ENCODE results near the gene CEP250. TPM values are rescaled to one million over a fixed set of nuclear protein-coding genes. Genes with fewer than 3 reads are reported as not detected.

CEP250 gene
- total RNA-seq, 2 donors from 2014 or later = 29.8 to 46.5 TPM

GRCh38 chr20:35408270-35408669 lies 47.1 kb upstream of the CEP250 start:
- peaks cover 51% of the 10 kb centered on the region for H3K36me3 Mint-ChIP-seq (ENCODE audit: low read depth)

GRCh38 chr20:35409542-35409941 lies 45.9 kb upstream of the CEP250 start:
- Histone ChIP-seq H3K27ac (ENCODE audit: low read depth, low read length) (no peak overlapping the region), H3K27me3 (ENCODE audit: control insufficient read depth, insufficient read depth, low read length, poor library complexity, severe bottlenecking) (no peaks in the 10 kb centered on the region), H3K4me1 (ENCODE audit: control insufficient read depth, insufficient read depth, low read length) (no peaks in the 10 kb centered on the region), H3K4me3 (ENCODE audit: low read length) (no peak overlapping the region), H3K9me3 (ENCODE audit: control insufficient read depth, low read length) (peaks cover 25% of the 10 kb centered on the region), H3K36me3 (ENCODE audit: control insufficient read depth, insufficient read depth, low read length) (peaks cover 44% of the 10 kb centered on the region), H3K9ac (ENCODE audit: extremely low read depth, low read length, poor library complexity, severe bottlenecking) (no peak overlapping the region)
- no peak for TF ChIP-seq CTCF (conservative IDR thresholded peaks at IDR 0.05)
- Mint-ChIP-seq H3K36me3 (ENCODE audit: low read depth) (peaks cover 45% of the 10 kb centered on the region), H3K4me1 (peaks cover 8% of the 10 kb centered on the region), H3K4me3 (no peak overlapping the region), H3K27ac (no peak overlapping the region), H3K27me3 (ENCODE audit: insufficient read depth) (peaks cover 3% of the 10 kb centered on the region), H3K9me3 (peaks cover 17% of the 10 kb centered on the region)
- DNase-seq = no peak
- WGBS, 2 experiments (ENCODE audit: insufficient coverage in 1 of 2, insufficient read length in 1 of 2) = 79 to 90% methylated on average over 2 to 3 of the region's 3 CpGs

More at GRCh38 chr20:35408270-35408669, 47.1 kb upstream of the CEP250 start:
- Mint-ChIP-seq H3K27me3 (ENCODE audit: insufficient read depth) (no peaks in the 10 kb centered on the region), H3K9me3 (peaks cover 23% of the 10 kb centered on the region), H3K4me1 (peaks cover 8% of the 10 kb centered on the region), H3K27ac (no peak overlapping the region), H3K4me3 (no peak overlapping the region)
- Histone ChIP-seq H3K9ac (ENCODE audit: extremely low read depth, low read length, poor library complexity, severe bottlenecking) (no peak overlapping the region), H3K4me3 (ENCODE audit: low read length) (no peak overlapping the region), H3K36me3 (ENCODE audit: control insufficient read depth, insufficient read depth, low read length) (peaks cover 46% of the 10 kb centered on the region), H3K27ac (ENCODE audit: low read depth, low read length) (no peak overlapping the region), H3K27me3 (ENCODE audit: control insufficient read depth, insufficient read depth, low read length, poor library complexity, severe bottlenecking) (no peaks in the 10 kb centered on the region), H3K4me1 (ENCODE audit: control insufficient read depth, insufficient read depth, low read length) (no peaks in the 10 kb centered on the region), H3K9me3 (ENCODE audit: control insufficient read depth, low read length) (peaks cover 28% of the 10 kb centered on the region)
- no peak for TF ChIP-seq CTCF (conservative IDR thresholded peaks at IDR 0.05)
- no peak for DNase-seq
- WGBS, 2 experiments (ENCODE audit: insufficient coverage in 1 of 2, insufficient read length in 1 of 2) = 93 to 95% methylated on average over 2 to 3 of the region's 3 CpGs

- Mint-ChIP-seq H3K4me3 (peak overlapping the region; percentile 92), H3K27me3 (ENCODE audit: insufficient read depth) (peaks cover 6% of the 10 kb centered on the region), H3K27ac (no peak overlapping the region), H3K4me1 (peaks cover 8% of the 10 kb centered on the region), H3K36me3 (ENCODE audit: low read depth) (peaks cover 35% of the 10 kb centered on the region), H3K9me3 (peaks cover 8% of the 10 kb centered on the region)
- Histone ChIP-seq H3K9ac (ENCODE audit: extremely low read depth, low read length, poor library complexity, severe bottlenecking) (no peak overlapping the region), H3K9me3 (ENCODE audit: control insufficient read depth, low read length) (peaks cover 18% of the 10 kb centered on the region), H3K27me3 (ENCODE audit: control insufficient read depth, insufficient read depth, low read length, poor library complexity, severe bottlenecking) (peaks cover 4% of the 10 kb centered on the region), H3K4me3 (ENCODE audit: low read length) (peak overlapping the region; percentile 93), H3K27ac (ENCODE audit: low read depth, low read length) (no peak overlapping the region), H3K4me1 (ENCODE audit: control insufficient read depth, insufficient read depth, low read length) (no peaks in the 10 kb centered on the region), H3K36me3 (ENCODE audit: control insufficient read depth, insufficient read depth, low read length) (peaks cover 39% of the 10 kb centered on the region)
- TF ChIP-seq CTCF (conservative IDR thresholded peaks at IDR 0.05) = no peak
- WGBS, 2 experiments (ENCODE audit: insufficient coverage in 1 of 2, insufficient read length in 1 of 2) = 86 to 90% methylated on average over 2 to 4 of the region's 6 CpGs
- DNase-seq = no peak
Measured at GRCh38 chr20:35410613-35411012, 44.8 kb upstream of the CEP250 start.
